Upper lobe of right lung (tissue), 1 donor: ENCODE measurements around the gene FAM89A. TPM values are rescaled to one million over a fixed set of nuclear protein-coding genes. Genes with fewer than 3 reads are reported as not detected.
A peak's percentile ranks its signal among the peaks of the same experiment; 100 is the strongest.
"Not testable (repeated sequence)": the region's sequence is repeated elsewhere in the genome, so short reads cannot be mapped to it uniquely, and the experiment has no call there.

Source experiments
- ATAC-seq: fragments of 200-7000 bp; cut with Tn5 transposase; one replicate; pipeline ENCODE4 v1.9.1; 2020; ENCODE audit warnings: mild to moderate bottlenecking, moderate library complexity
- DNase-seq: peaks from one replicate; pipeline ENCODE4 v3.0.0-alpha.2; 2020
- H3K27ac ChIP-seq: fragments of 200-600 bp; one replicate; pipeline ENCODE4 v1.8.0; 2022
- H3K27me3 ChIP-seq: fragments of 200-600 bp; one replicate; pipeline ENCODE4 v1.8.0; 2022; ENCODE audit warnings: mild to moderate bottlenecking
- H3K36me3 ChIP-seq: fragments of 200-600 bp; one replicate; pipeline ENCODE4 v1.8.0; 2022
- H3K4me1 ChIP-seq: fragments of 200-600 bp; one replicate; pipeline ENCODE4 v1.8.0; 2022
- H3K4me3 ChIP-seq: fragments of 200-600 bp; one replicate; pipeline ENCODE4 v1.8.0; 2022; ENCODE audit warnings: mild to moderate bottlenecking
- H3K9me3 ChIP-seq: fragments of 200-600 bp; one replicate; pipeline ENCODE4 v1.8.0; 2022
- CTCF ChIP-seq: fragments of 200-600 bp; IDR thresholded peaks from one replicate; pipeline ENCODE4 v1.8.0; 2022; ENCODE audit warnings: antibody characterized with exemption
- intact Hi-C: fragments of 100-400 bp; cut with DNase I; formaldehyde crosslinking; loops from one replicate; pipeline ENCODE4 v1.11.0; 2022
- total RNA-seq: library from RNA; stranded (reverse); fragmentation: NEBNext Ultra II Directional; extraction: Animal tissue kit (Norgen Biotek cat#: 25700); gene quantifications from one replicate; pipeline ENCODE4 v1.2.1, GENCODE V29; 2021
- donor health status: DM: no; HTN: yes; CAD: no; lungs with severe emphysema.

Gene FAM89A
- total RNA-seq, 1 donor from 2014 or later, result 41.4 TPM

- Histone ChIP-seq H3K9me3 (no peaks in the 10 kb centered on the region), H3K4me3 (no peak overlapping the region), H3K27ac (no peak overlapping the region), H3K4me1 (peaks cover 24% of the 10 kb centered on the region), H3K36me3 (no peaks in the 10 kb centered on the region), H3K27me3 (no peaks in the 10 kb centered on the region)
- ATAC-seq (peak; percentile 82), DNase-seq (no peak)
- intact Hi-C loops, result no loop called here
- TF ChIP-seq CTCF, result no peak
Measured at GRCh38 chr1:231049121-231049979, 9.3 kb upstream of the FAM89A start.

GRCh38 chr1:231048419-231048818 lies 8.4 kb upstream of the FAM89A start:
- ATAC-seq, H3K4me3 ChIP-seq, H3K27me3 ChIP-seq, H3K36me3 ChIP-seq, DNase-seq, intact Hi-C loops, H3K9me3 ChIP-seq, H3K27ac ChIP-seq: not testable (repeated sequence)
- H3K4me1 ChIP-seq, result peaks cover 17% of the 10 kb centered on the region

- H3K9me3 ChIP-seq, H3K27ac ChIP-seq, DNase-seq, ATAC-seq, H3K27me3 ChIP-seq, H3K4me3 ChIP-seq, H3K36me3 ChIP-seq, intact Hi-C loops: not testable (repeated sequence)
- H3K4me1 ChIP-seq, result peaks cover 11% of the 10 kb centered on the region
Measured at GRCh38 chr1:231047529-231047928, 7.5 kb upstream of the FAM89A start.

GRCh38 chr1:231046730-231047395 lies 6.8 kb upstream of the FAM89A start:
- Histone ChIP-seq H3K27me3 (no peaks in the 10 kb centered on the region), H3K9me3 (no peaks in the 10 kb centered on the region), H3K36me3 (no peaks in the 10 kb centered on the region), H3K4me1 (peaks cover 11% of the 10 kb centered on the region), H3K4me3 (no peak overlapping the region), H3K27ac (no peak overlapping the region)
- TF ChIP-seq CTCF, result no peak
- DNase-seq (no peak), ATAC-seq (no peak)
- intact Hi-C loops, result no loop called here

GRCh38 chr1:231045921-231046729 lies 6.1 kb upstream of the FAM89A start:
- H3K4me3 ChIP-seq, intact Hi-C loops, H3K27me3 ChIP-seq, H3K36me3 ChIP-seq, H3K27ac ChIP-seq, ATAC-seq, H3K9me3 ChIP-seq, DNase-seq: not testable (repeated sequence)
- H3K4me1 ChIP-seq, result peaks cover 14% of the 10 kb centered on the region

- intact Hi-C loops, result no loop called here
- ATAC-seq (no peak), DNase-seq (no peak)
- no peak for TF ChIP-seq CTCF
- Histone ChIP-seq H3K4me3 (no peak overlapping the region), H3K27me3 (no peaks in the 10 kb centered on the region), H3K9me3 (no peaks in the 10 kb centered on the region), H3K36me3 (no peaks in the 10 kb centered on the region), H3K4me1 (peaks cover 17% of the 10 kb centered on the region), H3K27ac (no peak overlapping the region)
Measured at GRCh38 chr1:231045286-231045685, 5.2 kb upstream of the FAM89A start.

- intact Hi-C loops, result no loop called here
- Histone ChIP-seq H3K27me3 (no peaks in the 10 kb centered on the region), H3K4me3 (no peak overlapping the region), H3K9me3 (no peaks in the 10 kb centered on the region), H3K27ac (no peak overlapping the region), H3K36me3 (no peaks in the 10 kb centered on the region), H3K4me1 (peaks cover 10% of the 10 kb centered on the region)
- DNase-seq (no peak), ATAC-seq (no peak)
- no peak for TF ChIP-seq CTCF
Measured at GRCh38 chr1:231044588-231044987, 4.5 kb upstream of the FAM89A start.
